ENCODE data around the gene MAP2K1. TPM values are rescaled to one million over a fixed set of nuclear protein-coding genes. Genes with fewer than 3 reads are reported as not detected.

MAP2K1 gene
- total and polyA plus RNA-seq, 9 of the 15 experiments (the other 6 are each of a cell fraction or from before 2014, with no cell fraction given) = 7.5 to 58.3 (median 30.0) TPM

GRCh38 chr15:66440501-66440900, 53.8 kb downstream of the MAP2K1 start (continued):
- TF ChIP-seq THRA (IDR thresholded peaks at IDR 0.05) (no peak), CEBPZ (IDR thresholded peaks at IDR 0.05; ENCODE audit: borderline replicate concordance, low read depth, low read length) (no peak), RNF2 (IDR thresholded peaks at IDR 0.05) (no peak)

- DNase-seq (ENCODE audit: extremely low read depth in 1 of 4, low spot score in 3 of 4) = no peak
- Histone ChIP-seq H3K9me3 (replicated peaks; ENCODE audit: control insufficient read depth, insufficient read depth, low read depth, low read length) (no peaks in the 10 kb centered on the region), H3K9ac (ENCODE audit: insufficient read depth in 1 of 2, low read depth in 2 of 2, low read length in 2 of 2) (no peak overlapping the region), H3K4me1 (replicated peaks in 1 of 2; ENCODE audit: control insufficient read depth in 2 of 2, insufficient read depth in 2 of 2, low read length in 2 of 2) (no peaks in the 10 kb centered on the region), H4K20me1 (replicated peaks; ENCODE audit: control insufficient read depth, insufficient read depth, low read length) (no peaks in the 10 kb centered on the region), H3K27me3 (ENCODE audit: control insufficient read depth in 2 of 2, insufficient read depth in 2 of 2, low read length in 2 of 2) (no peaks in the 10 kb centered on the region), H3K27ac (ENCODE audit: extremely low read depth, low read depth, low read length) (no peak overlapping the region), H3K4me3 (no peak overlapping the region), H3K9me1 (ENCODE audit: control insufficient read depth, insufficient read depth, low read length) (no peaks in the 10 kb centered on the region), H3K4me2 (ENCODE audit: insufficient read depth, low read length) (no peak overlapping the region), H3K36me3 (ENCODE audit: control insufficient read depth, insufficient read depth, low read length) (peaks cover 21% of the 10 kb centered on the region; the same call in 1 of the 3 replicates), H3K79me2 (ENCODE audit: control insufficient read depth, insufficient read depth, low read length) (no peaks in the 10 kb centered on the region), H2AFZ (ENCODE audit: low read depth, low read length) (no peak overlapping the region)
- intact Hi-C loops (cut with micrococcal nuclease) = no loop called here
- ChIA-PET POLR2A (interaction anchor here (0.6 kb wide), 1 partner anchor 647 kb away, joined by 4 read pairs; no protein-coding TSS in a partner anchor), CTCF (ENCODE audit: low intra/inter-chr PET ratio) (no interaction called here)
- in situ Hi-C loops (cut with MboI) = no loop called here
- FAIRE-seq = no peak
- no TSS peak for BruUV-seq (replicated peaks)
- no peak for ATAC-seq
- TF ChIP-seq ZBTB7A (IDR thresholded peaks at IDR 0.05; ENCODE audit: borderline replicate concordance, control insufficient read depth, low read depth, low read length) (no peak), CBFA2T2 (conservative IDR thresholded peaks at IDR 0.05) (no peak), RBBP5 (IDR thresholded peaks at IDR 0.05; ENCODE audit: borderline replicate concordance, insufficient read depth, low read length, poor library complexity, severe bottlenecking) (no peak), SIN3B (IDR thresholded peaks at IDR 0.05; ENCODE audit: low read depth) (no peak), ZNF175 (CRISPR knock-in tag; IDR thresholded peaks at IDR 0.05; ENCODE audit: low read depth) (no peak), PPARD (CRISPR knock-in tag; IDR thresholded peaks at IDR 0.05) (no peak), ZNF551 (CRISPR knock-in tag; IDR thresholded peaks at IDR 0.05) (no peak)
- 89% methylated on average over 4 of the region's 4 CpGs for WGBS (ENCODE audit: insufficient coverage, low coverage, missing lambda C conversion rate)
These were observed 65.7 kb downstream of the MAP2K1 start for GRCh38 chr15:66452420-66452819.
